ENCODE data around the gene INPP4B. TPM values are rescaled to one million over a fixed set of nuclear protein-coding genes. Genes with fewer than 3 reads are reported as not detected.
A peak's percentile ranks its signal among the peaks of the same experiment; 100 is the strongest.

Gene INPP4B
- total and polyA plus RNA-seq, 2 donors from 2014 or later, result 2.6 to 18.9 TPM

GRCh38 chr4:142447009-142447408 is 399.1 kb downstream of the INPP4B start:
- intact Hi-C loops (cut with DNase I), result no loop called here

DNA sequence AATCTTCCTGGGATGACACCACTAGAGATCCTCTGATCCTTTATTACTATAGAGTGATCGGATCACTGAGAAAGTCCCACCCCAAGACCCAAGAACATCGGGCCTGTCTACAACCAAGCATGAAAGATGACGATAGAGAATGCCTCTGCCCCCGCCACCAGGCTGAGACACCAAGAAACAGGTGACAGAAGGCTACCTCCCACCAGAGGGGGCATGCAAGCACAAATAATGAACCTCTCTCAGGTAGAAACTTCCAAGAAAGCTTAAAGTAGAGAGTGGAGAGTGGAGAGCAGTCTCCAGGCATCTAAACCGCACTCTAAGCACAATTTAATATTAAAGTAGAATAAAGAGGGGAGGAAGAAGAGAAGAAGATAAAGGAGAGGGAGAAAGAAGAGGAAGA is 402.6 kb downstream of the INPP4B start:
- Histone ChIP-seq H3K9me3 (ENCODE audit: control insufficient read depth in 2 of 3, insufficient read depth in 1 of 3, low read length in 3 of 3) (no peaks in the 10 kb centered on the region), H3K9ac (ENCODE audit: low read length in 3 of 3) (no peak overlapping the region), H3K36me3 (ENCODE audit: control insufficient read depth in 2 of 3, insufficient read depth in 3 of 3, low read length in 3 of 3) (no peaks in the 10 kb centered on the region), H3K4me3 (ENCODE audit: low read length in 3 of 3) (no peak overlapping the region), H3K4me1 (ENCODE audit: control insufficient read depth in 2 of 3, insufficient read depth in 2 of 3, low read depth in 1 of 3, low read length in 3 of 3) (no peaks in the 10 kb centered on the region), H3K27me3 (ENCODE audit: control insufficient read depth, insufficient read depth, low read length) (no peaks in the 10 kb centered on the region), H3K27ac (ENCODE audit: low read depth in 2 of 2, low read length in 2 of 2) (no peak overlapping the region)
- intact Hi-C loops (cut with DNase I), result no loop called here
- FAIRE-seq, result no peak
- no peak for DNase-seq
- TF ChIP-seq CTCF (IDR thresholded peaks at IDR 0.05; ENCODE audit: borderline replicate concordance, extremely low read depth, insufficient read depth), result no peak

More at GRCh38 chr4:142447009-142447408, 399.1 kb downstream of the INPP4B start:
- Histone ChIP-seq H3K27me3 (ENCODE audit: control insufficient read depth, insufficient read depth, low read length) (no peaks in the 10 kb centered on the region), H3K36me3 (ENCODE audit: control insufficient read depth in 2 of 3, insufficient read depth in 3 of 3, low read length in 3 of 3) (no peaks in the 10 kb centered on the region), H3K4me3 (ENCODE audit: low read length in 3 of 3) (no peak overlapping the region), H3K9ac (ENCODE audit: low read length in 3 of 3) (no peak overlapping the region), H3K4me1 (ENCODE audit: control insufficient read depth in 2 of 3, insufficient read depth in 2 of 3, low read depth in 1 of 3, low read length in 3 of 3) (no peaks in the 10 kb centered on the region), H3K27ac (ENCODE audit: low read depth in 2 of 2, low read length in 2 of 2) (no peak overlapping the region), H3K9me3 (ENCODE audit: control insufficient read depth in 2 of 3, insufficient read depth in 1 of 3, low read length in 3 of 3) (no peaks in the 10 kb centered on the region)
- no peak for FAIRE-seq
- DNase-seq, result no peak
- no peak for TF ChIP-seq CTCF (IDR thresholded peaks at IDR 0.05; ENCODE audit: borderline replicate concordance, extremely low read depth, insufficient read depth)

GRCh38 chr4:142440093-142440492 is 406.0 kb downstream of the INPP4B start:
- Histone ChIP-seq H3K27me3 (ENCODE audit: control insufficient read depth, insufficient read depth, low read length) (no peaks in the 10 kb centered on the region), H3K4me1 (ENCODE audit: control insufficient read depth in 2 of 3, insufficient read depth in 2 of 3, low read depth in 1 of 3, low read length in 3 of 3) (no peaks in the 10 kb centered on the region), H3K27ac (ENCODE audit: low read depth in 2 of 2, low read length in 2 of 2) (no peak overlapping the region), H3K9me3 (ENCODE audit: control insufficient read depth in 2 of 3, insufficient read depth in 1 of 3, low read length in 3 of 3) (no peaks in the 10 kb centered on the region), H3K36me3 (ENCODE audit: control insufficient read depth in 2 of 3, insufficient read depth in 3 of 3, low read length in 3 of 3) (no peaks in the 10 kb centered on the region), H3K9ac (ENCODE audit: low read length in 3 of 3) (no peak overlapping the region), H3K4me3 (ENCODE audit: low read length in 3 of 3) (no peak overlapping the region)
- TF ChIP-seq CTCF (IDR thresholded peaks at IDR 0.05; ENCODE audit: borderline replicate concordance, extremely low read depth, insufficient read depth), result no peak
- intact Hi-C loops (cut with DNase I), result no loop called here
- FAIRE-seq (no peak), DNase-seq (no peak)

GRCh38 chr4:142435599-142436235 is 410.4 kb downstream of the INPP4B start:
- intact Hi-C loops (cut with DNase I), result no loop called here
- DNase-seq, result peak in 2 of 5 donors; percentile 8 to 17

More at GRCh38 chr4:142435599-142436235, 410.4 kb downstream of the INPP4B start:
- Histone ChIP-seq H3K36me3 (ENCODE audit: control insufficient read depth in 2 of 3, insufficient read depth in 3 of 3, low read length in 3 of 3) (no peaks in the 10 kb centered on the region), H3K4me1 (ENCODE audit: control insufficient read depth in 2 of 3, insufficient read depth in 2 of 3, low read depth in 1 of 3, low read length in 3 of 3) (no peaks in the 10 kb centered on the region), H3K4me3 (ENCODE audit: low read length in 3 of 3) (no peak overlapping the region), H3K27ac (ENCODE audit: low read depth in 2 of 2, low read length in 2 of 2) (no peak overlapping the region), H3K9me3 (ENCODE audit: control insufficient read depth in 2 of 3, insufficient read depth in 1 of 3, low read length in 3 of 3) (no peaks in the 10 kb centered on the region), H3K27me3 (ENCODE audit: control insufficient read depth, insufficient read depth, low read length) (no peaks in the 10 kb centered on the region), H3K9ac (ENCODE audit: low read length in 3 of 3) (no peak overlapping the region)
- FAIRE-seq, result no peak
- no peak for TF ChIP-seq CTCF (IDR thresholded peaks at IDR 0.05; ENCODE audit: borderline replicate concordance, extremely low read depth, insufficient read depth)
